Bone marrow (tissue), 2 donors: Measurements from ENCODE around the gene SEM1.
"Not testable (repeated sequence)": the region's sequence is repeated elsewhere in the genome, so short reads cannot be mapped to it uniquely, and the experiment has no call there.

Experiments used
- DNase-seq, 2 donors: peaks; one replicate each; lab custom pipeline; 2025; lab: John Stamatoyannopoulos, UW

Gene SEM1

GRCh38 chr7:96709381-96710228, at the start of gene SEM1:
SEM1 (minus strand) TSS chr7:96709846; CDS start chr7:96709763, 83 bp downstream.
- peak; percentile 28 to 76 for DNase-seq

GRCh38 chr7:96757880-96758279, 48.2 kb upstream of the SEM1 start:
- not testable (repeated sequence) for DNase-seq

GRCh38 chr7:96747418-96747940, 37.8 kb upstream of the SEM1 start:
- no peak for DNase-seq

DNA sequence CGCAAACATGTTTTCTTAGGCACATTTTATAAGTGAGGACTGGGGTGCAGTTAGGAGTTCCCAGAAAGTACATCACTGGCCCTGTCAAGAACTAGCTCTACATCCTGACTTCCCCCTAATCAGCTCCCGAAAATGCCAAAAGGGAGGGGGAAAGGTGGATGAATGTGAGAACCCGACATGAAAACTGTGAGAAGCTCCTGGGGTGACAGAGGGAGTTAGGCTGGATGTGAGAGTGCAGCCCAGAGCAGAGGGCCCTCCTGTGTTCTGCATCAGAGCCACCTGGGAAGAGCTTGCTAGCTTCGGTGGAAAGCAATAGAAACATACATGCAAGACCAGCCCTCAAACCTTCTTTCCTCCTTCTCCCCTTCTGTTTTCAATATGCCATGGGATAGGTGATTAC, 30.5 kb upstream of the SEM1 start:
- no peak for DNase-seq

DNA sequence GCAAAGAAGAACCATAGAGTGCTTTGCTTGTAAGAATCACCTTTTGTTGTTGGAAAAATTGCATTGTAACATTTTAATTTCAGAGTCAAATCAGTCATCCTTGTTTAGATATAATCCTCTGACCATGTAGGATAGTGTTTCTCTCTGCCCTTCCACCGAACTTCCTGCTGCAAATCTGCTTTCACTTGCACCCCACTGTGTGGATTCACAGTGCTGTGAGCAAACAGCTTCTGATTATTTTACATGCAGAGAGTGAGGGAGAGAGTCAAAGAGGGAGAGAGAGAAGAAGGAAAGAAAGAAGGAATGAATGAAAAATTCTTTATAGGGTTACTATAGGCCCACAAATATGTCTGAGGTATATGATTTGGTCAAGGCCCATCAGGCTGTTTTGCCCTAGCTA, 30.0 kb upstream of the SEM1 start:
- no peak for DNase-seq

GRCh38 chr7:96739167-96739566, 29.5 kb upstream of the SEM1 start:
- DNase-seq, result no peak

DNA sequence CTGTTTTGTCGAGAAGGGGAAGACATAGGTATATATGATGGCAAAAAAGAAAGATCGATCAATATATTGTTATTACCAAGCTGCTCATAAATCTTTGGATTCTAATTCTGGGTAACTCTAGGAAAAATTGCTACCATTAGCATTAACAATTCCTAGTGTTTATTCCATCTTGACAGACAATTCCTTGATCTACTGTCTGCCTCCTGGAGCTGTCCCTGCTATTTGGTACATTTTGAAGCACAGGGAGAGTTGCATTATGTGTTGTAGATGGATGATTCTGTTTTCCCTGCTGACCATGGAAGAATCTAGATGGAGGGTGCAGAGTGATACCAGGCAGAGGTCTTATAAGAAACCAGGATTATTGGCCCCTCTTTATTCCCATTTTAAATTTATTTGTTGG, 29.1 kb upstream of the SEM1 start:
- DNase-seq, result no peak

DNA sequence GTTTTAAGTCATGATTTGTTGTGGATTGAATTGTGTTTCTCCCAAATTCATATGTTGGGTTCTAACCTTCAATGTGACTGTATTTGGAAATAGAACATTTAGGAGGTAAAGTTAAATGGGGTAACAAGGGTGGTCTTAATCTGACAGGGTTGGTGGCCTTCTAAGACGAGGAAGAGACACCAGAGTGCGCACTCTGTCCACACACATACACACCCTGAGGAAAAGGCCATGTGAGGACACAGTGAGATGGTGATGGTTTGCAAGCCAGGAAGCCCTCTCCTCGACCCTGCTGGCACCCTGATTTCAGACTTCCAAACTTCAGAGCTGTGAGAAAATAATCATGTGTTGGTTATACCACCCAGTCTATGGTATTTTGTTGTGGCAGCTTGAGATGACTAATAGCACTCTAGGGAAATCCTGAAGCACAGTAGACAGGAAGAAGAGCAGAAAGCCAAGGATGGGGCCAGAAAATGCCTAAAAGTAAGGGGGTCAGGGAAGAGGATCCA, 28.0 kb upstream of the SEM1 start:
- no peak for DNase-seq

- DNase-seq, result no peak
Observed at GRCh38 chr7:96734343-96734742, 24.7 kb upstream of the SEM1 start.

- DNase-seq, result no peak
Observed at GRCh38 chr7:96729820-96730219, 20.2 kb upstream of the SEM1 start.

DNA sequence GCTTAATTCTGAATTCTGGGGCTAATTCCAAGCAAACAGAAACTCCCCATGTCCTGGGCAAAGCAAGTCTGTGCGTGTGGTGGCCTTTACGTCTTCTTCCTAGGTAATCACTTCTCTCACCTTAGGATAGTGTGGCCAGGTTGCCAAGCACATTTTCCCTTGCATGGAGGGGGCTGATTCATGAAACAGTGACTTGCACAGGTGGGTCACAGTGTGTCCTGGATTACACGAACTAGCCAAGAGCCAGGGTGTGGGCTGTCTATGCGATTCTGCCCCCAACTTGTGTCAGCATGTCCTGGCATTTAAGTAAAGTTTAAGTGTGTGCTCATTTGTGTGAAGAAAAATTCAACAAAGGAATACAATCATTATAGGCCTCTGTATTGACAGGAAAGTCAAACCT, 18.5 kb upstream of the SEM1 start:
- DNase-seq, result no peak

DNA sequence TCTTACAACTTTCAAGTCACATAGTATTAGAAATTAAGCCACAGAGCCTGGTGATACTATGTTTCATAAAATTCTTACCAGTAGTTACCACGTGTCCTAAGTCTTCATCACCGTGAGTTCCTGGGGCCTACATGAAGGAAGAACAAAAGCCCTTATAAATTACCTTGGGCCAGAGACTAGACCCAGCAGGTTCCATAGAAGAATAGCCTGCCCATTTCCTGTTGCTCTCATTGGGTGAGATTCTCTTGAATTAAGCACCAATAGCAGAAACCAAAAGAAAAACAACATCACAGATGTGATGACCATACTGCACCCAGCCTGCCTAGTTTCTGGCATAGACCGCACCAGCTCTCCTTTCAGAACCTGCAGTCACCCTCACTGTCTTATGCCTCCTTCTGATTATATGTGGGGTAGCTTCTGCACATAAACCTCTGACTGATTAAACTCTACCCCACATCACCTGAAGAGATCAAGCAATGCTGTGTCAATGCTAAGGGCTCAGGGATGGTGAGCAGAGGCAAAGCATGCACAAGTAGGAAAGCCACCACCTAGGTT, 18.0 kb upstream of the SEM1 start:
- no peak for DNase-seq

DNA sequence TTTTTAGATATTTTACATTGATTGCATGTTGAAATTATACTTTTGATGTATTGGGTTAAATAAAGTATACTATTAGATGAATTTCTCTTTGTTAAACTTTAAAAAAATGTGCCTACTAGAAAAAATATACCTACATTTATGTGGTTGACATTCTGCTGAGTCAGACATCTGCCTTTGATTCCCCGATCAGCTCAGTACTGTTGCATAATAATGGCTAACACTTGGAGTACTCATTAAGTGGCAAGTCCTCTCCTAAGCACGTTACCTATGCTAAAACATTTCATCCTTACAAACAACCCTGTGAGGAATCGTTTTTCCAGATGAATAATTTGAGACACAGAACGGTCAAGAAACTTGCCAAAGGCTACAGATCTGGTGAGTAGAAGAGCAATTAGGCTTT, 14.0 kb upstream of the SEM1 start:
- no peak for DNase-seq

DNA sequence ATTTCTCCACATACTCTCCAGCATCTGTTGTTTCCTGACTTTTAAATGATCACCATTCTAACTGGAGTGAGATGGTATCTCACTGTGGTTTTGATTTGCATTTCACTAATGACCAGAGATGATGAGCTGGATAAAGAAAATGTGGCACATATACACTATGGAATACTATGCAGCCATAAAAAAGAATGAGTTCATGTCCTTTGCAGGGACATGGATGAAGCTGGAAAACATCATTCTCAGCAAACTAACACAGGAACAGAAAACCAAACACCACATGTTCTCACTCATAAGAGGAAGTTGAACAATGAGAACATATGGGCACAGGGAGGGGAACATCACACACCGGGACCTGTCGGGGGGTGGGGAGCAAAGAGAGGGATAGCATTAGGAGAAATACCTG, 13.3 kb upstream of the SEM1 start:
- not testable (repeated sequence) for DNase-seq

- no peak for DNase-seq
Observed at GRCh38 chr7:96720843-96721242, 11.2 kb upstream of the SEM1 start.

GRCh38 chr7:96719164-96719563, 9.5 kb upstream of the SEM1 start:
- DNase-seq, result no peak

- DNase-seq, result no peak
Observed at GRCh38 chr7:96718107-96719003, 8.7 kb upstream of the SEM1 start.

- no peak for DNase-seq
Observed at GRCh38 chr7:96713037-96713436, 3.4 kb upstream of the SEM1 start.

DNA sequence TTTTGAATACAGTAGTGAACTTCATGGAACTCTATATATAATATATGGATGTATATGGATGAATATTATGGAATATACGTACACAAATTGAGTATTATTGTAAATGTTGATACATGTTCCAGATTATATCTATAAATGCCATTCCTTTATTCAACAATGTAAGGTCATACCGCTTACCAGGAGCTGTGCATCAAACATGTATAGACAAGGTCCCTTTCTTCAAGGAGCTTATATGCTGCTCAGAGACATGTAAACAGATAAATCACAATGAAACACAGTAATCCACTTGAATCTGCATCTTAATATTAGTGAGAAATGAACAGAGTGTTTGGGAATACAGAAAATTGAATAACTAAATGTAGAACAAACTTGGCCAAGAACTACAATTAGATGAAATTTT, 898 bp upstream of the SEM1 start:
- DNase-seq, result no peak

DNA sequence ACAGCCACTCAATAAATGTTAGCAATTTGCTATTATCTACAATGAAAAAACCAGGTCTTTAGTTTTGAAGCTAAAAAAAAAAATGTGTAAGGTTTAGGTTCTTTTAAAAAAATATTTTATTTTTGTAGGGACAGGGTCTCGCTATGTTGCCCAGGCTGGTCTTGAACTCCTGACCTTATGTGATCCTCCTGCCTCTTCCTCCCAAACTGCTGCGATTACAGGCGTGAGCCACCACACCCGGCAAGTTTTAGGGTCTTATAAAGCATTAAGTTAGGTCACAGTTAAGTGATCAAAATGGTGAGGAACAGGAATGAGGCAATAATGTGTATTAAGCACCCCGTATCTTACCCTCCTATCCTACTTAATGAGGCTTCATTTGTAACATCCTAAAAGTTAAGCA, 774 bp downstream of the SEM1 start:
- DNase-seq, result no peak

DNA sequence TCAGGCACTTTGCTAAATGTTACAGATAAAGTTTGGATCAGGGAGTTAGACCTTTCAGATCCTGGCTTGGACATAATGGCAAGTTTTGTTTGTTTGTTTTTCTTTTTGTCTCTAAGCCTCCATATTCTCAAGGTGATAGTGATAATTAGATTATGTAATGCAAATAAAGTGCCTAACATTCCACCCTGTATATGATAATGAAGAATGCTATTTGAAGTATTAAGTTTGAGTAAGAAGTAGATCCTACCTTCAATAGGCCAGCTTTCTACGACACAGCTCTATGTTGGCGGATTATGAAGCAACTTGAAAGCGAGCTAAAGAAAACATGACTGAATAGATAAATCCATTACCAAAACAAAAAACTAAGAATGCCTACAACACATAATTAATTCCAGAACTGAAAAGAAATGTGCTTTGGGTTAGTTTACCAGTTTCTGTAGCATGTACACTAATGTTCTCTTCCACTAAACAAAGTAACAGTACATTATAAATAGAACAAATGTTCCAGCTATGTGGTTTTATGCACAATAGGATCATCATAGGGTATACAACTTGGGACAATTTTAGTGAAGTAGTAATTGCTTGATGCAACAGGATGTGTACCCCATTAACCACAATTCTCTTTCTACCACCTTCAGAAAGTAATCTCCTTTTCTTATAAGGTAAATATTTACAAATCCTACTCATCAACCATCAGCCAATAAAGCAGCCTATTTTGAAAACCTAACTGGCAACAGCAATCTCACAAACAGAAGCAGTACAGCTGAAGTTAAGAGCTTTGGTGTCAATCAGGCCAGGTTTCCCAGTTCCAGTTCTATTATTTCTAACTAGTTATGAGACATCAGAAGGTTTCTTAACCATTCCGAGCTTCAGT, 1.5 kb downstream of the SEM1 start:
- no peak for DNase-seq
